ENCODE results near the gene RNASE12. TPM values are rescaled to one million over a fixed set of nuclear protein-coding genes. Genes with fewer than 3 reads are reported as not detected.

The RNASE12 gene
- total and polyA plus RNA-seq, 9 of the 15 experiments (the other 6 are each of a cell fraction or from before 2014, with no cell fraction given), result 0.24 TPM; not detected in 8

- TF ChIP-seq ZBTB40 (IDR thresholded peaks at IDR 0.05) (peak; percentile 76), ZBTB40 (CRISPR knock-in tag; IDR thresholded peaks at IDR 0.05) (no peak), SOX6 (IDR thresholded peaks at IDR 0.05) (peak; percentile 40; the same call in 1 of the 2 replicates), NFIC (IDR thresholded peaks at IDR 0.05) (peak; percentile 46; the same call in 1 of the 2 replicates), MYBL2 (IDR thresholded peaks at IDR 0.05; ENCODE audit: low read depth) (no peak), MYBL2 (CRISPR knock-in tag; IDR thresholded peaks at IDR 0.05; ENCODE audit: borderline replicate concordance) (no peak), HES1 (IDR thresholded peaks at IDR 0.05; ENCODE audit: low read depth) (no peak), EZH2 (IDR thresholded peaks at IDR 0.05; ENCODE audit: borderline replicate concordance, low read depth, low read length) (no peak), MLX (CRISPR knock-in tag; conservative IDR thresholded peaks at IDR 0.05) (no peak), ZNF780A (CRISPR knock-in tag; IDR thresholded peaks at IDR 0.05) (no peak), ARID1B (IDR thresholded peaks at IDR 0.05) (no peak), CHCHD3 (CRISPR knock-in tag; IDR thresholded peaks at IDR 0.05) (no peak), ZNF644 (tag; IDR thresholded peaks at IDR 0.05; ENCODE audit: low read depth) (no peak), SNAPC5 (CRISPR knock-in tag; IDR thresholded peaks at IDR 0.05) (no peak), XRCC5 (IDR thresholded peaks at IDR 0.05; ENCODE audit: low read depth, low read length) (no peak)
Observed at GRCh38 chr14:20631023-20631879, 40.1 kb upstream of the RNASE12 start (continued).

Measured in K562 (cell line).